Esophagus squamous epithelium (tissue), 4 donors: ENCODE measurements around the gene PCDHA9.
"Not testable (repeated sequence)": the region's sequence is repeated elsewhere in the genome, so short reads cannot be mapped to it uniquely, and the experiment has no call there.

ENCODE experiments used
- CTCF ChIP-seq, 6 experiments: fragments of 450-650 bp in 4 of 6; fragments of 200-600 bp in 2 of 6; sonication (generic) in 2 of 6; IDR thresholded peaks; one replicate each; pipeline ENCODE4 v1.5.1; 2016 to 2019; ENCODE audit warnings: antibody characterized with exemption in 6 of 6, mild to moderate bottlenecking in 4 of 6, moderate library complexity in 4 of 6
- POLR2A ChIP-seq, 4 donors: fragments of 450-650 bp; IDR thresholded peaks; one replicate each; pipeline ENCODE4 v1.6.1; 2017; ENCODE audit warnings: antibody characterized with exemption in 4 of 4, mild to moderate bottlenecking in 4 of 4, moderate library complexity in 3 of 4

GRCh38 chr5:140802381-140802780, 45.8 kb upstream of the PCDHA9 start:
- TF ChIP-seq CTCF, POLR2A (IDR thresholded peaks at IDR 0.05): not testable (repeated sequence)
